Astrocyte of the spinal cord (primary cell): Measurements from ENCODE around the gene DLK2.
"Not testable (repeated sequence)": the region's sequence is repeated elsewhere in the genome, so short reads cannot be mapped to it uniquely, and the experiment has no call there.

Experiments used
- DNase-seq: peaks from one replicate; pipeline ENCODE4 v3.0.0; 2011; ENCODE audit warnings: low read depth, low spot score
- H3K4me3 ChIP-seq: 2 replicates; pipeline ENCODE4 v1.5.1; 2011; ENCODE audit warnings: low read depth, mild to moderate bottlenecking, low read length, moderate library complexity
- in situ Hi-C: cut with HindIII; loops from 2 replicates; pipeline ENCODE4 v1.10.0; 2017; ENCODE audit warnings: low sequenced_read_pairs
- TF ChIP-seq, protein P1 (sequence below): IDR thresholded peaks from 2 replicates; pipeline ENCODE4 v1.5.1; 2012; ENCODE audit warnings: low read depth, mild to moderate bottlenecking, low read length, inconsistent platforms

Gene DLK2

GRCh38 chr6:43428874-43429273 is 26.5 kb downstream of the DLK2 start:
- DNase-seq, result no peak
- in situ Hi-C loops, result no loop called here
- H3K4me3 ChIP-seq, result peak overlapping the region; percentile 72
- TF ChIP-seq, protein P1, sequence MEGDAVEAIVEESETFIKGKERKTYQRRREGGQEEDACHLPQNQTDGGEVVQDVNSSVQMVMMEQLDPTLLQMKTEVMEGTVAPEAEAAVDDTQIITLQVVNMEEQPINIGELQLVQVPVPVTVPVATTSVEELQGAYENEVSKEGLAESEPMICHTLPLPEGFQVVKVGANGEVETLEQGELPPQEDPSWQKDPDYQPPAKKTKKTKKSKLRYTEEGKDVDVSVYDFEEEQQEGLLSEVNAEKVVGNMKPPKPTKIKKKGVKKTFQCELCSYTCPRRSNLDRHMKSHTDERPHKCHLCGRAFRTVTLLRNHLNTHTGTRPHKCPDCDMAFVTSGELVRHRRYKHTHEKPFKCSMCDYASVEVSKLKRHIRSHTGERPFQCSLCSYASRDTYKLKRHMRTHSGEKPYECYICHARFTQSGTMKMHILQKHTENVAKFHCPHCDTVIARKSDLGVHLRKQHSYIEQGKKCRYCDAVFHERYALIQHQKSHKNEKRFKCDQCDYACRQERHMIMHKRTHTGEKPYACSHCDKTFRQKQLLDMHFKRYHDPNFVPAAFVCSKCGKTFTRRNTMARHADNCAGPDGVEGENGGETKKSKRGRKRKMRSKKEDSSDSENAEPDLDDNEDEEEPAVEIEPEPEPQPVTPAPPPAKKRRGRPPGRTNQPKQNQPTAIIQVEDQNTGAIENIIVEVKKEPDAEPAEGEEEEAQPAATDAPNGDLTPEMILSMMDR, result no peak

- DNase-seq, result no peak
- in situ Hi-C loops, result no loop called here
- TF ChIP-seq, protein P1, result no peak
- peak overlapping the region; percentile 72 for H3K4me3 ChIP-seq
Measured at GRCh38 chr6:43428112-43428570, 27.2 kb downstream of the DLK2 start.

- in situ Hi-C loops, result no loop called here
- DNase-seq, result peak; percentile 97
- peak within 1 kb of the TSS; percentile 72 for H3K4me3 ChIP-seq
- TF ChIP-seq, protein P1, result peak; percentile 54
Measured at GRCh38 chr6:43427406-43428111, 27.8 kb downstream of the DLK2 start, which contains the start of gene ABCC10. ABCC10 (plus strand) TSS chr6:43427541; CDS start chr6:43427979, 438 bp downstream.

DNA sequence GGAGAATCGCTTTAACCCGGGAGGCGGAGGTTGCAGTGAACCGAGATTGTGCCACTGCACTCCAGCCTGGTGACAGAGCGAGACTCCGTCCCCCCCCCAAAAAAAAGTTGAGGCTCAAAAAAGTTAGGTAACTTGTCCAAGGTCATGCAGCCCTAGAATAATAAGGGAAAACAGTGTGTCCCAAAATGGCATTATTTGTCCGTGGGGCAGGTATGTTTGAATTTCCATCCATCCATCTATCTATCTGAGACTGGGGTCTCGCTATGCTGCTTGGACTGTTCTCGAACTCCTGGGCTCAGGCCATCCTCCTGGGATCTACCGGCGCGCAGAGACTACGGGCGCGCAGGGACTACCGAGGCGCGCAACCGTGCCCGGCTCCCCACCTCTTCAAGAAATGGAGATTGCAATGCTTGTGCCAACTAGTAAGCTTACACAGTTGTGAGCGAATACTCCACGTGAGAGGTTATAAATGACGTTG is 28.4 kb downstream of the DLK2 start:
- peak overlapping the region; percentile 72 for H3K4me3 ChIP-seq
- in situ Hi-C loops, result no loop called here
- DNase-seq, result no peak
- TF ChIP-seq, protein P1, result no peak

GRCh38 chr6:43425083-43425482 is 30.3 kb downstream of the DLK2 start:
- in situ Hi-C loops, H3K4me3 ChIP-seq, DNase-seq: not testable (repeated sequence)

- TF ChIP-seq, protein P1, result no peak
- in situ Hi-C loops, result no loop called here
- H3K4me3 ChIP-seq, result no peak overlapping the region
- no peak for DNase-seq
Measured at GRCh38 chr6:43421831-43422230, 33.5 kb downstream of the DLK2 start.

DNA sequence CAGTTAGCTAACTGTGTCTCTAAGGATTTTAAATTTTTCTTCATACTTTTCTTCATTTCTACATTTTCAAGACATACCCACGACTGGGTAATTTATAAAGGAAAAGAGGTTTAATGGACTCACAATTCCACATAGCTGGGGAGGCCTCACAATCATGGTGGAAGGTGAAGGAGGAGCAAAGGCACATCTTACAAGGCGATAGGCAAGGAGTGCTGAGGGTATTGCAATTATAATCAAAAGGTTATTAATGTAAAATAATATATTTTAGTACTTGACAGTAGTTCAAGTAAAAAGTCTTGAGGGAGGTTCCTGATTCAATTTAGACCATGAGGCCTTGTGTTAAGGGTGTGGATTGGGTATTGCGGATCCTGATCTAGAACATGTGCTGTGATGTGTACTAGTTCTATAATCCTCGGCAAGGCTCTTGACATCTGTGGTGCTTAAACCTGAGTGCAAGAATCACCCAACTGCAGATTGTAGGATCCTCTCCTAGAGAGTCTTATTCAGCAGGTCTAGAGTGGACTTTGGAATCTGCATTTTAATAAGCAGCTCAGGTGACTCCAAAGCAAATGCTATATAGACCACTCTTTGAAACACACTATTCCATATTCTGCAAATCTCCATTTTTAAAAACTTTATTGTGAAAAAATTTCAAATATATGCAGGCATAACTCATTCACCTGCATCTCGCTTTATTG is 35.2 kb downstream of the DLK2 start:
- in situ Hi-C loops, result no loop called here
- no peak overlapping the region for H3K4me3 ChIP-seq
- TF ChIP-seq, protein P1, result no peak
- no peak for DNase-seq
